HG02763 (cell line): ENCODE results near the gene RGP1.

Source experiments
- ATAC-seq: cut with Tn5 transposase; IDR thresholded peaks from one replicate; pipeline ENCODE4 v1.9.1; 2021; ENCODE audit warnings: mild to moderate bottlenecking, moderate library complexity; ENCODE audit not compliant: unreplicated experiment

RGP1 gene

GRCh38 chr9:35800530-35800929, 51.4 kb downstream of the RGP1 start:
- no peak for ATAC-seq

- no peak for ATAC-seq
These were observed 52.4 kb downstream of the RGP1 start for GRCh38 chr9:35801328-35802128.

GRCh38 chr9:35806101-35806500, 57.0 kb downstream of the RGP1 start:
- ATAC-seq = no peak
